ENCODE measurements around the gene CYP4B1.

Gene CYP4B1

GRCh38 chr1:46797696-46798470, 963 bp upstream of the CYP4B1 start:
- DNase-seq (ENCODE audit: low read depth in 3 of 3): no peak

DNA sequence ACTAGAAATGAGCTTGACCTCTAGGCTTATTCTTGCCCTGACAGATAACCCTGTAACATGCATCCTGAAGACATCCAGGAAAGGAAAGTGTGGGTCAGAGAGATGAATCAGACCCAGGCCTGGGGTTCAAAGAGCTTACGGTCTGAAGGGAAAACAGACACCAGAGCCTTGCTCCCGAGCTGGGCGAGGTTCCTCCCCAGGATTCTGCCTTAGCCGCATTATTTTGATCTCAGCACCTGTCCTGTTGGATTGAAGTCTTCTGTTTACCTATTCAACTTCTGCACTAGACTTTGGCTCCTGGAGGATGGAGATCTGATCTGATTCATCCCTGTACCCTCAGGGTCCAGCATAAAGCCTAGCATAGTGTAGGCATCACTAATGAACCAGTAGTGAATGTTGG, 1.9 kb downstream of the CYP4B1 start:
- no peak for DNase-seq (ENCODE audit: low read depth in 3 of 3)

GRCh38 chr1:46801323-46802055, 2.6 kb downstream of the CYP4B1 start:
- DNase-seq (ENCODE audit: low read depth in 3 of 3): no peak

- no peak for DNase-seq (ENCODE audit: low read depth in 3 of 3)
These were observed 3.2 kb downstream of the CYP4B1 start for GRCh38 chr1:46802081-46802480.

DNA sequence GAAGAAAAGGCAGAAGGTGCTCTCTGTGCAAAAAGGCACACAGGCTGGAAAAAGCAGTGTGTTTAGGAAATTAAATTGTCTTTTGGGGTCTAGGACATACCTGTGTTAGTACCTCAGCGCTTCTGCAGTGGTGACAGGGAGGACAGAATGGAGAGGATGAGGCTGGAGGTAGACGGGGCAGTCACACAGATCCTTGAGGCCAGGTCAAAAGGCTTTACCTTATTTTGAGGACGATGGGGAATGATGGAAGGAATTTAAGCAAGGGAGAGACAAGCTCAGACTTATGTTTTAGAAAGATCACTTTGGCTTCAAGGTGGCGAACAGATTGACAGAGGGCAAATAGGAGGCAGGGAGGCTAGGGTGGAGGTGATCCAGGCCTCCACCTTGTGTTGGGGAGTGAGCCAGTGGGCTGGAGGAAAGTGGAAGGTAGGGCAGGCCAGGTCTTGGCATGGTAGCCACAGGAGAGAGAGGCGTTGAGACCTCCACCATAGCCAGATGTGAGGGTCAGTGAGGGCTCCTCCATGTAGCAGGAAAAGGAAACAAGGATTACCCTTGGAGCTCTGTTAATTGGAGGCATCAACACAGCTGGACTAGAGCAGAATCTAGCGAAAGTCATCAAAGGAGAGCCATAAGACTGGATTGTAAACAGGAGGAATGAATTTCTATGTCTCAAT, 4.2 kb downstream of the CYP4B1 start:
- DNase-seq (ENCODE audit: low read depth in 3 of 3): no peak

DNA sequence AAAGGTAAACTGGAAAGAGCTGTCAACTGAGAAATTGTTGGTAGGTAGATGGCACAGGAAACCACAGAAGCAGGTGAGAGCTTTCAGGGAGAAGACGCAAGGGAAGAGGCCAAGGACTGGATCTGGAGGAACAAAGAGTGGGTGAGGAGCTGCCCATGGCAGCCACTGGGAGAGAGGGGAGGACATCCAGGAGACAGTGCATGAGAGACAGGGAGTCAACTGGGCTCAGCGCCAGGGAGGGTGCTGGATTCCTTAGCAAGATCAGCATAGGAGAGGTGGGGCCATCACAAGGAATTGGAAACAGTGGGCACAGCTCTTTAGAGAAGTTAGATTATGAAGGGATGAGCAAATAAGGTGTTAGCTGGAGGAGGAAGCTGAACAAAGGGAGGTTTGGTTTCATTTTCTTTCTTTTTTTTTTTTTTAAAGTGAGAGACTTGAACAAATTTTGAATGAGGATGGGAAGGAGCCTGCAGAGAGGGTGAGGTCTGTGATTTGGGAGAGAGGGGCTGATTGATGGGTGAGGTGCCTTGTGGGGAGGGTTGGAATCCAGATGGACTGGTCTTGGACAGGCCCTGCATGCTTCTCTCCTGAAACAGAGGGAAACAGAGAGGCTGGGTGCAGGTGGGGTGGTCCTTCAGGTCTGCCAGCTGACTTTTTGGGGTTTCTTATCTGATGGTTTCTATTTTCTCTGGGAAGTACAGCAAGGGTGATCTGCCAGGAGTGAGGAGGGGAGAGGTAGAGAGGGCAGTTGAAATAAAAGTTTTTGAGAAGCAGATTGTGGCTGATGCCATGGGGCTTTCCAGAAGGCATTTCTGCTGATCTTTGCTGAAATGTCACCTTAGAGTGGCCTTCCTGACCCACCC, 5.4 kb downstream of the CYP4B1 start:
- no peak for DNase-seq (ENCODE audit: low read depth in 3 of 3)

DNA sequence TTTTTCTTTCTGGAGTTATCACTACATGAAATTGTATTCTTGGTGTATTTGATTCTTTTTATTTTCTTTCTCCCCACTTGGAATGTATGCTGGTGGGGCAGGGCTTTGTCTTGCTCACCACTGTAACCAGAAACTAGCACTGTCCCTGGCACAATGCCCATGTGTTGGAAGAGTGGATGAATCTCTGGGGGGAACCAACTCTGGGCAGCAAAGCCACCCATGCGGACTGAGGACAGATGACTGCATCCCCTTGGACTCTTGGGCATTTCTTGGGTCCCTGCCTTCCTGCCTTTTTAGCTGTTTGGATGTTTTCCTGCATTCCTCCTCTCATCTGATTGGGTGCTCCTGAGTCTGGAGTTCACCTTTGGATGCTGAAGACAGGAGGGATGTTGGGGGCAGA, 6.1 kb downstream of the CYP4B1 start:
- no peak for DNase-seq (ENCODE audit: low read depth in 3 of 3)

DNA sequence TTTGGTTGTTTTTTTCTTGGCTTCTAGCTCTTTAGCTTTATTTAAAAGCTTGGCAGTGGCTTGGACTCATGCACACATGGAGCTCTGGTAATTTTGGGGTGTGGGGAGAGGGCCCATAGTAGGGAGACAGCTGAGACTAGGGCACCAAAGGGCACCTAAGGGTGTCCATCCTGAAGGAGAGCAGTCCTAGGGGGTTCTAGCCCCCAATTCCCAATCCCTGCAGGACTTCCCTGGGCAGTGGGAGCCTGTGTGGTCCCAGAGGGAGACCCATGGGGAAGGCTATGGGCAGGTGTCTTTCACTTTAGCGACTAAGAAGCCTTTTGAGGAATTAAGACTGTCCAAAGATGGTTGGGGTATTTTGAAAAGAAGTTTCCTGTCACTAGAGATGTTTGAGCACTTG, 6.9 kb downstream of the CYP4B1 start:
- no peak for DNase-seq (ENCODE audit: low read depth in 3 of 3)

DNA sequence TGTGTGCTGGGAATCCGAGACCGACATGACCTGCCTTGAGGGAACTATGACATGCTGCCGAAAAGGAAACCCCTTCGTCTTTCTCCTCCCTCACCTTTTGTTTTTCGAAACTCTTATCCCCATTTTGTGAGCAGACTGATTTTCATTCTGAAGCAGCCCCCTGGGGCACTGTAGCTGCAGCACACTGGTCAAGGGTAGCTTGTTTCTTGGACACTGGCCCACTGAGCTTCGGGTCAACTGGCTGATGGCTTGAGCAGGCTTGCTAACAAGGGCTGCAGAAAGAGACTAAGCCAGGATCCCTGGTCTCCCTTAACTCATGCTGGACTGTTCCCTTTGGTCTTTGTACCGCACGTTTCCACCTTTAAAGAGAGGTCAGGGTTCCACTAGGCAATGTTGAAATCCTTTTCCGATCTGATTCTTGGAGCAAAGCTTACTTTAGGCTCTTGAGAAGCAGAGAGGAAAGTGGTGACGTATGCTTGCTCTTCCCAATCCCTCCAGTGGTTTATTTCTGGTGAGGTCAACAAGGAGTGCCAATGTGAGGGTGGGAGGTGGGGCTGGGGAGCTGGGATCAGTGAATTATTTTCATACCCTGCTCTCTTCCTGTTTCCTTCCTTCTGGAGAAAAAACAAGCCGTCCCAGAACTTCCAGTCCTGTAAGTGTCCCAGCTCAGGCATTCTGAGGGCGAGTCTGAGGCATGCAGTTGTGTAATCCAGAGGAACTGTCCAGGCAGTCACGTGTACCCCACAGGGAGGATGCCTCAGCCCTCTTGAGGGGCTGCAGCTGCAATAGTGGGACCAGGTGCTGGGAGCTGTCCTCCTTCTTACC, 7.6 kb downstream of the CYP4B1 start:
- no peak for DNase-seq (ENCODE audit: low read depth in 3 of 3)

- no peak for DNase-seq (ENCODE audit: low read depth in 3 of 3)
These were observed 8.5 kb downstream of the CYP4B1 start for GRCh38 chr1:46807046-46807972.

DNA sequence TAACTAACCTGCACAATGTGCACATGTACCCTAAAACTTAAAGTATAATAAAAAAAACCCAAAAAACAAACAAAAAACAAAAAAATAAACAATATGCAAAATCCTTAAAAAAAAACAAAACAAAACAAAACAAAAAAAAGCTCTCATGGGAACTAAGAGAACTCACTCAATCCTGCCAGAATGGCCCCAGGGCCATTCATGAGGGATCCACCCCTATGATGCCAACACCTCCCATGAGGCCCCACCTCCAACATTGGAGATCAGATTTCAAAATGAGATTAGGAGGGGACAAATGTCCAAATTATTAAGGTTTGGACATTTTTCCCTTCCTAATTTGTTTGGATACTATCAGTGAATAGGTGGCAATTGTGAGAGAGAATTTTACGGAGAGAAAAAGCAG, 10.2 kb downstream of the CYP4B1 start:
- no peak for DNase-seq (ENCODE audit: low read depth in 3 of 3)

GRCh38 chr1:46809904-46810303, 11.1 kb downstream of the CYP4B1 start:
- no peak for DNase-seq (ENCODE audit: low read depth in 3 of 3)

DNA sequence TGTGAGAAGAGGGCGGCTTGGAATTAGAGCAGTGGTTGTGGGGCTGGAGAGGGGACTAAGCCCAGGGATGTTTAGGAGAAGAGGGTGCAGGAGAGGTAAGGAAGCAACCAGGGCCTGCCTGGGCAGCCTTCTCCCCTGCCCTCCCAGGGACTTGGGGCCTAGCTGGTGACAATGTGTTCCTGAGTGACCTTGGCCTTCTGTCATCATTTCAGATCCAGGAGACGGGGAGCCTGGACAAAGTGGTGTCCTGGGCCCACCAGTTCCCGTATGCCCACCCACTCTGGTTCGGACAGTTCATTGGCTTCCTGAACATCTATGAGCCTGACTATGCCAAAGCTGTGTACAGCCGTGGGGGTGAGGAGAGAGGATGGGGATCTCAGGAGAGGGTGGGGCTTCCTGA, 11.8 kb downstream of the CYP4B1 start:
- no peak for DNase-seq (ENCODE audit: low read depth in 3 of 3)

DNA sequence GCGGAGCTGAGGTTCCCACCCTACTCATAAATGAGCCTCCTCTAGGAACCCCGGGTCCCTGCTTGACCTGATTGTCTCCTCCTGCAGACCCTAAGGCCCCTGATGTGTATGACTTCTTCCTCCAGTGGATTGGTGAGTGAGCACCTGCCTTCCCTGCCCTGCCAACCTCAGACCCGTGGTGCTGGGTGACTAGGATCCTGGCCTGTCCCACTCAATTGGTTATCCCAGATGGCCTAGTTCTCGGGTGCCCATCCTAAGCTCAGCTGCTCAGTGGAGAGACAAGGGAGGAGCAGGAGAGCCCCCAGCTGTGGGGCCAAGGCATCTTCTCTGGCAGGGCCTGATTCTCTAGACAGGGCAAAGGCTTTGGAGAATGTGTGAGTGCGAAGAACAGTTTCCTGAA, 12.2 kb downstream of the CYP4B1 start:
- no peak for DNase-seq (ENCODE audit: low read depth in 3 of 3)

DNA sequence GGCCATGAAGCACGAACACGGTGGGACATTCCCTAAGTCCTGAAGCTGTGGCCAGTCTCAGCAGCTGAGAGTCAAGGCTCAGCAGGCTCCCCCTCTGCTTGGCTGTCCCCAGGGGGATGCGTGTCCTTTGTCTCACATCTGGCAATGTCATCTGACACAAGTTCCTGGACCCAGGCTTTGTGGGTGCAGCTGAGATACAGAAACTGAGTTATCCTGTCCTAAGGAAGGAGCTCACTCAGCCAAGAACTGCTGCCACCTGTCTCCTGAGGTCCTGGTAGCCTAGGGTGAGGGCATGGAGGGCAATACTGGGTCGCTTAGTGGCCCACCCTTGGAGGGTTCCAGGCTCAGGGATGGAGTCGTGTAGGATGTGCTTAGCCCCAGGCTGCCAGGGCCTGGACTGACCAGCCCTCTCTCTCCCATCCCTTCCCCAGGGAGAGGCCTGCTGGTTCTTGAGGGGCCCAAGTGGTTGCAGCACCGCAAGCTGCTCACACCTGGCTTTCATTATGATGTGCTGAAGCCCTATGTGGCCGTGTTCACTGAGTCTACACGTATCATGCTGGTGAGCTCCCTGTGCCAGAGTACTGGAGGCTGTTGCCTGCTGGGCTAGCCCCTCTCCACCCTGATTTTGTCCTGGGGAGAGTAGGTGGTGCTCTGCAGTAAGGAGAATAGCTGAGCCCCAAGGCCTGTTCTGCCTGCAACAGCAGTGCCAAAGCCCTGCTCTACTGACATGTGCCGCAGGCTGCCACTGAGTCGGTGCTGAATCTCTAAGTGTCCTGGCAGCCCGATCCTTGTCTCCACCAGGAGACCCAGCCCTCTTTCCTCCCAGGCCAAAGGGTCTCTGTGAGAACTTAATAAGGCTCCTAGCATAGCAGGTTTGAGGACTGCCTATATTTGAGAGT, 13.5 kb downstream of the CYP4B1 start:
- no peak for DNase-seq (ENCODE audit: low read depth in 3 of 3)

GRCh38 chr1:46812996-46813857, 14.4 kb downstream of the CYP4B1 start:
- no peak for DNase-seq (ENCODE audit: low read depth in 3 of 3)

DNA sequence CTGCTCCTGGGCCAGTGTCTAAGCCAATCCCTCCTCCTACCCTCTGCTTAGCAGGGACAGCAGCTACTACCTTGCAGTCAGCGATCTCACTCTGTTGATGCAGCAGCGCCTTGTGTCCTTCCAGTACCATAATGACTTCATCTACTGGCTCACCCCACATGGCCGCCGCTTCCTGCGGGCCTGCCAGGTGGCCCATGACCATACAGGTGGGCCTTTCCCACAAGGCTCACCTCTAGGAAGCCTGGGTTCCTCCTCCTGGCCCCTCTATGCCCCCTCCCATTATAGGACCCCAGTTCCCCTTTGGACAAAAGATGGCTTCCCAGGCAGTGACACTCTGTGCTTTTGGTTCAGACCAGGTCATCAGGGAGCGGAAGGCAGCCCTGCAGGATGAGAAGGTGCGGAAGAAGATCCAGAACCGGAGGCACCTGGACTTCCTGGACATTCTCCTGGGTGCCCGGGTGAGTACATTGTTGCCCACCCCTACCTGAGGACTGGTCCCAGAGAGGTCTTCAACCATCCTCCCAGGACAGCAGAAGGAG, 15.1 kb downstream of the CYP4B1 start:
- no peak for DNase-seq (ENCODE audit: low read depth in 3 of 3)

GRCh38 chr1:46815133-46815532, 16.3 kb downstream of the CYP4B1 start:
- no peak for DNase-seq (ENCODE audit: low read depth in 3 of 3)
